Epithelial cell of proximal tubule (primary cell): Measurements from ENCODE around the gene RHPN2. TPM values are rescaled to one million over a fixed set of nuclear protein-coding genes. Genes with fewer than 3 reads are reported as not detected.
A peak's percentile ranks its signal among the peaks of the same experiment; 100 is the strongest.

Source experiments
- DNase-seq: peaks from one replicate; pipeline ENCODE4 v3.0.0-alpha.2; 2011; ENCODE audit warnings: low read depth
- H3K4me3 ChIP-seq: 2 replicates; pipeline ENCODE4 v1.5.1; 2011; ENCODE audit warnings: low read depth, mild to moderate bottlenecking, low read length
- CTCF ChIP-seq: conservative IDR thresholded peaks from 2 replicates; pipeline ENCODE4 v1.5.1; 2012; ENCODE audit warnings: low read depth, mild to moderate bottlenecking, low read length
- total RNA-seq: library from RNA; depleted of rRNA; stranded (reverse); fragments of >200 nt; gene quantifications from 2 replicates; pipeline ENCODE4 v1.2.3, GENCODE V29; 2015

The RHPN2 gene
- total RNA-seq, 1 donor from 2014 or later: 45.7 TPM

DNA sequence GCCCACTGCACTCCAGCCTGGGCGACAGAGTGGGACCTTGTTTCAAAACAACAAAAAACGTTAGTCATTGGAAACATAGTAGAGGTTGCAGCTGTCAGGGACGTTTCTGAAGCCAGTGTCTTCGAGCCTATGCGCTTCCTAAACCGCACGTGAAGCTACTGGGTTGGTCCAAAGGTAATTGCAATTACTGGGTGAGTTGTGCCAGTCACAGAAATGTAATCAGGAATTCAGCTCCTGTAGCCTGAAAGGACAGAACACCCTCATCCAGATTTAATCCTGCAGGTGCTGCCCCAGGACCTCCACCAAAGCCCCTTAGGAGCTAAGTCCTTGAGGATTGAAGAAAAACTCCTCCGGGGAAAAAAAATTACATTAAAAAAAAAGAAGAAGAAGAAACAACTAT lies 2.4 kb upstream of the RHPN2 start:
- H3K4me3 ChIP-seq: no peak overlapping the region
- TF ChIP-seq CTCF: no peak
- no peak for DNase-seq

- DNase-seq: no peak
- no peak overlapping the region for H3K4me3 ChIP-seq
- TF ChIP-seq CTCF: no peak
These were observed 1.9 kb upstream of the RHPN2 start for GRCh38 chr19:33066543-33066942.

DNA sequence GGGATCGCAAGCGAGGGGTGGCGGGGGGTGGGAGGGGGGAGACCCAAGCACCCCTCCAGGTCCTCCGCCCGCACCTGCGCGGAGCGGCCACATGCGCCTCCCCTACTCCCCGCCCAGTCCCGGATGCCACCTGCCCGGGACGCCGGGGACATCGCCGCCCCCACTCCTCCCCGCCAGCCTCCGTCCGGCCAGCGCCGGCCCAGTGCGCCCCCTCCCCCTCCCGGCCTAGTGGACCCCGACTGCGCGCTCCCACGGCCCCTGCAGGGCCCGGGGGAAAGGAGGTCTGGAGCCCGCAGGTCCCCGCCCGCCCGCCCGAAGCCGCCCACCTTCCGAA lies 263 bp downstream of the RHPN2 start:
- H3K4me3 ChIP-seq: peak overlapping the region; percentile 98
- DNase-seq: no peak
- no peak for TF ChIP-seq CTCF

- no peak for DNase-seq
- peak overlapping the region; percentile 98 for H3K4me3 ChIP-seq
- no peak for TF ChIP-seq CTCF
These were observed 783 bp downstream of the RHPN2 start for GRCh38 chr19:33063753-33064457.

DNA sequence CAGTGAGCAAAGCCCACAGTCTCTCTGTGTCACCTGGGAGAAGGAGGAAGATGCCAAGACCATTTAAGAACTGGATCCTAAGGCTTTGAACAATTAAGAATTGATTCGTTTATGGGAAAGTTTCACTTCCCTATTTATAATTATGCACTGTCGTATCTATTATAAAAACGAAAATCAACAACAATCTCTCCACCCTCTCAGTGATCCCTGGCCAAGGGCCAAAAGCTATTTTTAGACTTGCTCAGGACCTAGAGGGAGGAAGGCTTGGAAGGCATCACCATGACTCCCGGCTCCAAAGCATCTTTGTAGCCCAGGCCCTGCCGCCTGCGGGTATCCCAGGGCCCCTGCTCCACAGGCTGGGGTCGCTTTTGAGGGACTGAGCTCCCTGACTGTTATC lies 1.3 kb downstream of the RHPN2 start:
- TF ChIP-seq CTCF: no peak
- no peak for DNase-seq
- H3K4me3 ChIP-seq: peak overlapping the region; percentile 98

DNA sequence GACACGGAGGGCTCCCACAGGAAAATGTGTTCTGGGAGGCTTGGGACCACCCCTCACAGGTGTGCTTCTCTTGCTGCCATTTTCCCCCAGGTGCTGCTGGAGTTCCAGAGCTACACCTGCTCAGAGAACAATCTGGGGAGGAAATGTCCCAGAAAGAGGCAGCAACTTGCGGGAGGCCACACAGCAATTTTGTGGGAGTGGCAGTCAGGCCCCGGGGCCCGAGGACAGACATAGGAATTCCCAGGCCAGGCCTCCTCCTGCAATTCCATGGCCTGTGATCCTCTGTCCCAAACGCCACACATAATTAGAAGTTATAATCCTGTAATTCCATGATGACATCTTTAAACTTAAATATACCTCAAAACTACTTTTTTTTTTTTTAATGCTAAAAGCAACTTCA lies 1.8 kb downstream of the RHPN2 start:
- DNase-seq: no peak
- TF ChIP-seq CTCF: no peak
- peak overlapping the region; percentile 98 for H3K4me3 ChIP-seq

DNA sequence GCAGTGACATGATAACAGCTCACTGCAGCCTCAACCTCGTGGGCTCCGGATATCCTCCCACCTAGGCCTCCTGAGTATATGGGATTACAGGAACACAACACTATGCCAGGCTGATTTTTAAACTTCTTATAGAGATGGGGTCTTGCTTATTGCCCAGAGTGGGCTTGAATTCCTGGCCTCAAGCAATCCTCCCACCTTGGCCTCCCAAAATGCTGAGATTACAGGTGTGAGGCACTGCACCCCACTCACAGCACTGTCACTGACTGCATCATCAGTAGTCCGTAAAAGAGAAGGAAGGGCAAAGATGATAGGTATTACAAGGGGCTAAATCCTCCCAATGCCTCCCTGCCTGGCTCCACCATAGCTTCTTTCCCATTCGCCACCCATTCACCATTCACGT lies 4.1 kb downstream of the RHPN2 start:
- no peak overlapping the region for H3K4me3 ChIP-seq
- TF ChIP-seq CTCF: no peak
- DNase-seq: no peak
